GM12878 (cell line): ENCODE data around the gene TNS4. TPM values are rescaled to one million over a fixed set of nuclear protein-coding genes. Genes with fewer than 3 reads are reported as not detected.

ENCODE experiments used
- ATAC-seq: fragments of 200-7000 bp; cut with Tn5 transposase; 3 replicates; pipeline ENCODE4 v1.9.1; 2020; ENCODE audit warnings: mild to moderate bottlenecking, moderate library complexity
- BruUV-seq: library from RNA; stranded (reverse); fragments of 400-500 nt; replicated peaks from 2 replicates; lab custom pipeline; 2021; lab: Mats Ljungman, UMichigan
- CTCF ChIA-PET: fragments of 300-600 bp; sonication (Branson Sonifier 250); formaldehyde crosslinking; extraction: SDS; loops from one replicate; lab custom pipeline; 2021; ENCODE audit warnings: inconsistent platforms; lab: Yijun Ruan, JAX
- POLR2A ChIA-PET: fragments of 350-600 bp; formaldehyde crosslinking; extraction: SDS; loops from one replicate; lab custom pipeline; 2021; ENCODE audit warnings: inconsistent platforms; lab: Charles Lee
- RAD21 ChIA-PET: fragments of 300-600 bp; sonication (Branson Sonifier 250); formaldehyde crosslinking; loops from one replicate; lab custom pipeline; 2023; ENCODE audit warnings: antibody characterized with exemption; ENCODE audit not compliant: unreplicated experiment; lab: Charles Lee
- SMC1A ChIA-PET: fragments of 300-600 bp; sonication (Branson Sonifier 250); formaldehyde crosslinking; loops from one replicate; lab custom pipeline; 2023; ENCODE audit not compliant: unreplicated experiment, uncharacterized antibody; lab: Charles Lee
- DNase-seq: peaks from one replicate; pipeline ENCODE4 v3.0.0-alpha.2; 2011; ENCODE audit warnings: low read depth, low spot score
- FAIRE-seq: peaks from 3 replicates; lab custom pipeline; 2011; peaks lifted over from hg19 to GRCh38; lab: Jason Lieb, UNC
- H2AFZ ChIP-seq: 2 replicates; pipeline ENCODE4 v1.6.0; 2011; ENCODE audit warnings: low read depth, low read length, control low read depth; ENCODE audit not compliant: control insufficient read depth
- H3K27ac ChIP-seq: 2 replicates; pipeline ENCODE4 v1.5.1; 2011; ENCODE audit warnings: control low read depth; ENCODE audit not compliant: control insufficient read depth, insufficient read depth
- H3K27me3 ChIP-seq, 2 experiments: replicated peaks in 1 of 2; 2 replicates each; pipeline versions ENCODE4 v1.6.0 to v1.6.1; 2011; ENCODE audit warnings: low read length in 1 of 2; ENCODE audit not compliant: control insufficient read depth in 2 of 2, insufficient read depth in 2 of 2
- H3K36me3 ChIP-seq, 2 experiments: 2 replicates each; pipeline ENCODE4 v1.5.1; 2011; ENCODE audit warnings: low read length in 1 of 2; ENCODE audit not compliant: control insufficient read depth in 2 of 2, insufficient read depth in 2 of 2
- H3K4me1 ChIP-seq: 2 replicates; pipeline ENCODE4 v1.6.1; 2011; ENCODE audit warnings: mild to moderate bottlenecking, low read length, moderate library complexity, mixed read lengths; ENCODE audit not compliant: control insufficient read depth, insufficient read depth
- H3K4me2 ChIP-seq: 2 replicates; pipeline ENCODE4 v1.6.0; 2011; ENCODE audit warnings: control low read depth; ENCODE audit not compliant: control insufficient read depth, insufficient read depth
- H3K4me3 ChIP-seq: fragments of 200-600 bp; sonication (generic); 2 replicates; pipeline ENCODE4 v1.5.1; 2016
- H3K79me2 ChIP-seq: 2 replicates; pipeline ENCODE4 v1.6.0; 2011; ENCODE audit warnings: low read length; ENCODE audit not compliant: control insufficient read depth, insufficient read depth
- H3K9ac ChIP-seq: 2 replicates; pipeline ENCODE4 v1.8.0; 2011; ENCODE audit warnings: low read length, control low read depth, mixed read lengths; ENCODE audit not compliant: control insufficient read depth, insufficient read depth
- H3K9me3 ChIP-seq: replicated peaks from 3 replicates; pipeline ENCODE4 v1.5.1; 2011; ENCODE audit warnings: mild to moderate bottlenecking, low read length; ENCODE audit not compliant: control insufficient read depth, insufficient read depth
- H4K20me1 ChIP-seq: 2 replicates; pipeline ENCODE4 v1.6.0; 2011; ENCODE audit not compliant: control insufficient read depth, insufficient read depth
- BACH1 ChIP-seq: fragments of 450-650 bp; IDR thresholded peaks from 2 replicates; pipeline ENCODE4 v1.6.1; 2017; ENCODE audit warnings: mild to moderate bottlenecking, borderline replicate concordance
- CHD1 ChIP-seq: IDR thresholded peaks from 2 replicates; pipeline ENCODE4 v1.6.1; 2012; ENCODE audit warnings: low read depth, low read length, improper control_type of control experiment
- CHD2 ChIP-seq: IDR thresholded peaks from 2 replicates; pipeline ENCODE4 v1.6.1; 2011; ENCODE audit warnings: low read depth, low read length, improper control_type of control experiment, borderline replicate concordance
- CREM ChIP-seq: IDR thresholded peaks from 2 replicates; pipeline ENCODE4 v1.6.1; 2014; ENCODE audit warnings: antibody characterized with exemption, low read depth
- EP300 ChIP-seq, 2 experiments: fragments of 150-350 bp in 1 of 2; IDR thresholded peaks; 2 replicates each; pipeline ENCODE4 v1.6.1; 2011 to 2012; ENCODE audit warnings: low read depth in 2 of 2, low read length in 2 of 2, borderline replicate concordance in 1 of 2, improper control_type of control experiment in 1 of 2, inconsistent platforms in 1 of 2; ENCODE audit not compliant: control insufficient read depth in 1 of 2
- FOXK2 ChIP-seq: fragments of 450-650 bp; IDR thresholded peaks from 2 replicates; pipeline ENCODE4 v1.6.1; 2017; ENCODE audit warnings: mild to moderate bottlenecking, moderate library complexity
- HCFC1 ChIP-seq: fragments of 150-350 bp; IDR thresholded peaks from 2 replicates; pipeline ENCODE4 v1.6.1; 2014; ENCODE audit warnings: low read length
- PAX5 ChIP-seq: IDR thresholded peaks from 2 replicates; pipeline ENCODE4 v1.6.1; 2011; ENCODE audit warnings: low read depth, low read length, borderline replicate concordance
- RBBP5 ChIP-seq: fragments of 200-600 bp; sonication (generic); conservative IDR thresholded peaks from 2 replicates; pipeline ENCODE4 v1.6.1; 2016
- SMAD1 ChIP-seq: fragments of 450-650 bp; IDR thresholded peaks from 2 replicates; pipeline ENCODE4 v1.6.1; 2018; ENCODE audit warnings: mild to moderate bottlenecking, low read depth; ENCODE audit not compliant: partially characterized antibody
- TARDBP ChIP-seq: IDR thresholded peaks from 2 replicates; pipeline ENCODE4 v1.6.1; 2016; ENCODE audit warnings: borderline replicate concordance
- TCF12 ChIP-seq: IDR thresholded peaks from 2 replicates; pipeline ENCODE4 v1.6.1; 2011; ENCODE audit warnings: low read depth, mild to moderate bottlenecking, low read length
- TCF3 ChIP-seq: IDR thresholded peaks from 2 replicates; pipeline ENCODE4 v1.6.1; 2012; ENCODE audit warnings: low read depth, mild to moderate bottlenecking, low read length, borderline replicate concordance; ENCODE audit not compliant: insufficient read depth
- ZNF622 ChIP-seq: fragments of 450-650 bp; IDR thresholded peaks from 2 replicates; pipeline ENCODE4 v1.6.1; 2017; ENCODE audit warnings: mild to moderate bottlenecking, inconsistent platforms
- WGBS: methylation state at CpG from one replicate; pipeline ENCODE4 v1.1.6; 2016; ENCODE audit warnings: low lambda C conversion rate; ENCODE audit not compliant: insufficient replicate concordance, insufficient coverage; ENCODE audit errors: missing lambda C conversion rate; 5-methylcytosine and 5-hydroxymethylcytosine counted together
- in situ Hi-C: fragments of 300-500 bp; cut with MboI; formaldehyde crosslinking; loops from 9 replicates; pipeline ENCODE4 v1.14.3; 2018; ENCODE audit warnings: mixed read lengths
- intact Hi-C: fragments of 100-400 bp; cut with micrococcal nuclease; formaldehyde crosslinking; loops from one replicate; pipeline ENCODE4 v1.14.2; 2022; ENCODE audit not compliant: unreplicated experiment
- polyA plus RNA-seq, 11 experiments: library from polyadenylated mRNA; depleted of rRNA in 4 of 11; unstranded in 6 of 11; stranded (reverse) in 5 of 11; fragments of >200 nt; fragmentation: Nextera tagmentation in 4 of 11; fragmentation: Illumina TruSeq in 1 of 11; extraction: Ambion mirVana in 4 of 11; extraction: Trizol in 1 of 11; gene quantifications; 1 replicate in 1 of 11; 2 replicates in 10 of 11; pipeline versions ENCODE4 v1.2.1 to v1.2.3, GENCODE V29; 2011 to 2016; ENCODE audit warnings: inconsistent platforms in 2 of 11, missing spikeins in 2 of 11, low read depth in 1 of 11
- total RNA-seq, 4 experiments: library from RNA; depleted of rRNA in 3 of 4; stranded (reverse); fragments of >200 nt in 3 of 4; fragmentation: Illumina TruSeq in 1 of 4; extraction: Trizol in 1 of 4; gene quantifications; 2 replicates each; pipeline versions ENCODE4 v1.2.1 to v1.2.3, GENCODE V29; 2013 to 2021
- TF ChIP-seq, protein P1 (sequence below): fragments of 450-650 bp; IDR thresholded peaks from 2 replicates; pipeline ENCODE4 v1.6.1; 2017; ENCODE audit warnings: low read depth, mild to moderate bottlenecking, moderate library complexity
- TF ChIP-seq, protein P2 (sequence below): IDR thresholded peaks from 2 replicates; pipeline ENCODE4 v1.6.1; 2011; ENCODE audit warnings: low read depth, mild to moderate bottlenecking, low read length, moderate library complexity, borderline replicate concordance; ENCODE audit errors: extremely low read depth
- TF ChIP-seq, protein P3 (sequence below): fragments of 150-350 bp; IDR thresholded peaks from 2 replicates; pipeline ENCODE4 v1.6.1; 2014; ENCODE audit warnings: mild to moderate bottlenecking, low read depth, low read length

TNS4 gene
- total and polyA plus RNA-seq, 10 of the 15 experiments (the other 5 are each of a cell fraction or from before 2014, with no cell fraction given) = 0.10 to 0.90 (median 0.68) TPM; not detected in 2

DNA sequence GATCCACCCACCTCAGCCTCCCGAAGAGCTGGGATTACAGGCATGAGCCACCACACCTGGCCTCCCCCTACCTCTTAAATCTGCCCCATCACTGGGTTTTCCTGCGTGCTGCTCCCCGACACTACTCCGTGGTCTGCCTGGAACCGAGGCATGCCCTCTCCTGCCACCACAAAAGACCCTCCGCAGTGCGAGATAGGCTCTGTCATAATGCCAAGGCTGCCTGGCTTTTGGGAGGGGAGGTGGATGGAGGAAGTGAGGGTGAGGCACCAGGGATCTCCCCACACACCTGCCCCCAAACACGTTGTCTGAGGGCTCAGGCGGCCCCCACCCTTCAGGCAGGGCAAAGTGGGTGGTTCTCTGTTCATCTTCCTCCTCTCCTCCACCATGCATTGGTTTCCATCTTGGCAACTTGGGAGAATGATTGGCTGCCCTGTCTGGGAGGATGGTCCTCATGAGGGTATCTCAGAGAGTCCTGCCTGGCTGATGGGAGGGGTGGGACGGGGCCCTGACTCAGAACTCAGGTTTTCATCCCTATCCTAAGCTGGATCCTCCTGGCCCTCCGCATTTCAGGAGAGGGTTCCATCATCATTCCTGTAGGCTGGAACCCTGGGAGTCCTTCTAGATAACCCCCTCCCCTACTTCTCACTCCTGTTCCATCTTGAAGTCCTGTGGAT is 35.0 kb downstream of the TNS4 start:
- ATAC-seq (no peak), FAIRE-seq (no peak), DNase-seq (no peak)
- no TSS peak for BruUV-seq
- no peak for TF ChIP-seq HCFC1
- no peak for TF ChIP-seq TCF3
- TF ChIP-seq, protein P1, sequence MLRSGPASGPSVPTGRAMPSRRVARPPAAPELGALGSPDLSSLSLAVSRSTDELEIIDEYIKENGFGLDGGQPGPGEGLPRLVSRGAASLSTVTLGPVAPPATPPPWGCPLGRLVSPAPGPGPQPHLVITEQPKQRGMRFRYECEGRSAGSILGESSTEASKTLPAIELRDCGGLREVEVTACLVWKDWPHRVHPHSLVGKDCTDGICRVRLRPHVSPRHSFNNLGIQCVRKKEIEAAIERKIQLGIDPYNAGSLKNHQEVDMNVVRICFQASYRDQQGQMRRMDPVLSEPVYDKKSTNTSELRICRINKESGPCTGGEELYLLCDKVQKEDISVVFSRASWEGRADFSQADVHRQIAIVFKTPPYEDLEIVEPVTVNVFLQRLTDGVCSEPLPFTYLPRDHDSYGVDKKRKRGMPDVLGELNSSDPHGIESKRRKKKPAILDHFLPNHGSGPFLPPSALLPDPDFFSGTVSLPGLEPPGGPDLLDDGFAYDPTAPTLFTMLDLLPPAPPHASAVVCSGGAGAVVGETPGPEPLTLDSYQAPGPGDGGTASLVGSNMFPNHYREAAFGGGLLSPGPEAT = no peak
- no peak for TF ChIP-seq SMAD1
- no peak for TF ChIP-seq TCF12
- TF ChIP-seq RBBP5 = no peak
- no peak for TF ChIP-seq TARDBP
- TF ChIP-seq EP300 (IDR thresholded peaks at IDR 0.05; ENCODE audit: borderline replicate concordance in 1 of 2, control insufficient read depth in 1 of 2, low read depth in 2 of 2, low read length in 2 of 2) = no peak
- no peak for TF ChIP-seq CHD2
- no peak for TF ChIP-seq CREM
- TF ChIP-seq, protein P2, sequence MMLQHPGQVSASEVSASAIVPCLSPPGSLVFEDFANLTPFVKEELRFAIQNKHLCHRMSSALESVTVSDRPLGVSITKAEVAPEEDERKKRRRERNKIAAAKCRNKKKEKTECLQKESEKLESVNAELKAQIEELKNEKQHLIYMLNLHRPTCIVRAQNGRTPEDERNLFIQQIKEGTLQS = no peak
- TF ChIP-seq, protein P3, sequence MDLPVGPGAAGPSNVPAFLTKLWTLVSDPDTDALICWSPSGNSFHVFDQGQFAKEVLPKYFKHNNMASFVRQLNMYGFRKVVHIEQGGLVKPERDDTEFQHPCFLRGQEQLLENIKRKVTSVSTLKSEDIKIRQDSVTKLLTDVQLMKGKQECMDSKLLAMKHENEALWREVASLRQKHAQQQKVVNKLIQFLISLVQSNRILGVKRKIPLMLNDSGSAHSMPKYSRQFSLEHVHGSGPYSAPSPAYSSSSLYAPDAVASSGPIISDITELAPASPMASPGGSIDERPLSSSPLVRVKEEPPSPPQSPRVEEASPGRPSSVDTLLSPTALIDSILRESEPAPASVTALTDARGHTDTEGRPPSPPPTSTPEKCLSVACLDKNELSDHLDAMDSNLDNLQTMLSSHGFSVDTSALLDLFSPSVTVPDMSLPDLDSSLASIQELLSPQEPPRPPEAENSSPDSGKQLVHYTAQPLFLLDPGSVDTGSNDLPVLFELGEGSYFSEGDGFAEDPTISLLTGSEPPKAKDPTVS = no peak
- no peak for TF ChIP-seq FOXK2
- no peak for TF ChIP-seq ZNF622
- TF ChIP-seq CHD1 = no peak
- no peak for TF ChIP-seq BACH1
- no peak for TF ChIP-seq PAX5
- Histone ChIP-seq H4K20me1 (no peaks in the 10 kb centered on the region), H3K4me2 (no peak overlapping the region), H3K27ac (no peak overlapping the region), H3K4me3 (no peak overlapping the region), H3K9ac (no peak overlapping the region), H2AFZ (no peak overlapping the region), H3K4me1 (no peaks in the 10 kb centered on the region), H3K36me3 (no peaks in the 10 kb centered on the region), H3K9me3 (no peaks in the 10 kb centered on the region), H3K79me2 (no peaks in the 10 kb centered on the region), H3K27me3 (no peaks in the 10 kb centered on the region; a peak in 1 of 4 replicates)
- POLR2A ChIA-PET = no interaction called here
- SMC1A ChIA-PET = interaction anchor here (0.7 kb wide), 1 partner anchor 14 kb away, joined by 4 read pairs; no protein-coding TSS in a partner anchor
- WGBS = 48% methylated on average over 11 of the region's 11 CpGs
- CTCF ChIA-PET = interaction anchor here (1.6 to 2.1 kb wide), 3 partner anchors 9 to 66 kb away, joined by 5 to 8 read pairs (median 6); no protein-coding TSS in a partner anchor
- in situ Hi-C loops (no loop called here), intact Hi-C loops (no loop called here)
- RAD21 ChIA-PET = no interaction called here
